Skin of body (tissue), 2 donors: ENCODE data around the gene PAX1. TPM values are rescaled to one million over a fixed set of nuclear protein-coding genes. Genes with fewer than 3 reads are reported as not detected.

Experiments
- DNase-seq: peaks from one replicate; lab custom pipeline; 2025; lab: John Stamatoyannopoulos, UW
- total RNA-seq: library from RNA; depleted of rRNA; stranded (reverse); fragments of >200 nt; gene quantifications from one replicate; pipeline ENCODE4 v1.2.3, GENCODE V29; 2014

PAX1 gene
- total RNA-seq, 1 donor from 2014 or later: 1.2 TPM

GRCh38 chr20:21702553-21703470 lies 2.7 kb upstream of the PAX1 start:
- peak; percentile 51 for DNase-seq

GRCh38 chr20:21703717-21704407 lies 1.6 kb upstream of the PAX1 start:
- no peak for DNase-seq

DNA sequence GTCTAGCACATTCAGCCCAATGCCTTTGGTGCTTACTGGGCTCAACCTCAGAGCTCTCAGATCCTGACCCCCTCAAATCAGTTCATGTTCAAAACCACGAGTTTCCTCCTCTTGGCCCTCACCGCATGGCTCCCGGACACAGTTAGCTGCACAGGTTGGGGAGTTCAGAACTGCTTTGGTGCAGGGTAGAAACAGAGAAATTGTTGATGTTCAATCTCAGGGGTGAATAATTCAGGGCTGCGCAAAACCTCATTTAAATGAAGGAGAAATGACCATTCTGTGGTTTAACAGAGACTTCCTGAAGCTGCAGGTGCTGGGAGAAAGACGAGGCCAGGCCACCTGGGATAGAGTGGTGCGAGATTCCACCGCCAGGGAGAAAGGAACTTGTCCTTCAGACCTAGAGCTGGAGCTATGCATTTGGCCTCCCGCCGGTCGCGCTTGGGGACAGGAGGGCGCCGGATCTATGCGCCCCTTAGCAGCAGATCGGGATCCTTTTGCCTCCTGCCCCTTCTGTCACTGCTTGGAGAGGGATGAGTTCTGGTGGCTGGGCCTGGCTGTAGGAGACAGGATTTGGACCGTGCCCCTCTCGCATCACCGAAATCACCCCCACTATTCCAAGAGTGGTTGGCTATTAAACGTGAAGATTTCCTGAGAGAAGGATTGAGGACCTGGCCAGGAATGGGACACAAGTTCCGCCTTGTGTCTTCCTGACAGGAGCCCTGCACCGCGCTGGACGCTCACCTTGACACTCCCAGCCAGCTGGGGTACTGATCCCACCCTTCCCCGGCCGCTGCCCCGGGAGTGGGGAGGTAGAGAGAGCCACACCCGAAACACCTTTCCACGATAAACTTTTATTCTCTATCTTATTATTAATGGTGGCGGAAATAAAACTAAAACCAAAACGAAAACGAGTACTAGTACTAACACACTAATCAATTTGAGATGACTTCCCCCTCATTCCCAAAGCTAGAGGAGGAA lies 767 bp upstream of the PAX1 start:
- no peak for DNase-seq

GRCh38 chr20:21706261-21707195 lies 1.1 kb downstream of the PAX1 start:
- DNase-seq: no peak

DNA sequence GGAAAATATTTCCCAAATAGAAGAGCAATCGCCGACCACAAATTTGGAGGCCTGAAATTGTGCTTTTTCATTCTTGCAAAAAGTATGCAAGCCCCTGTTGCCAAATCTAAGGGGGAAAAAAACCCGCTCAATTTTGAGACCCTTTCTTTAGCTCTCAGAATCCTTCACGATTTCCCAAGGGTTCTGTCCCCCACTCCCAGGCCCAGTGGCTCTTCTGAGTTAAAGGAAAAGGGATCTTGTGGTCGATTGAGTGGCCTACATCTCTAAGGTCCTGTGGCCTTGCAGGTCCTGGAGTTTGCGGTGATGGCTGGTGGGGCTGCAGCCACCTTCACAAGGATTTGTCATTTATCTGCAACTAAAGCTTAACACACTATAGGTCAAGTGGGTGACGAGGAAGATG lies 1.8 kb downstream of the PAX1 start:
- no peak for DNase-seq

DNA sequence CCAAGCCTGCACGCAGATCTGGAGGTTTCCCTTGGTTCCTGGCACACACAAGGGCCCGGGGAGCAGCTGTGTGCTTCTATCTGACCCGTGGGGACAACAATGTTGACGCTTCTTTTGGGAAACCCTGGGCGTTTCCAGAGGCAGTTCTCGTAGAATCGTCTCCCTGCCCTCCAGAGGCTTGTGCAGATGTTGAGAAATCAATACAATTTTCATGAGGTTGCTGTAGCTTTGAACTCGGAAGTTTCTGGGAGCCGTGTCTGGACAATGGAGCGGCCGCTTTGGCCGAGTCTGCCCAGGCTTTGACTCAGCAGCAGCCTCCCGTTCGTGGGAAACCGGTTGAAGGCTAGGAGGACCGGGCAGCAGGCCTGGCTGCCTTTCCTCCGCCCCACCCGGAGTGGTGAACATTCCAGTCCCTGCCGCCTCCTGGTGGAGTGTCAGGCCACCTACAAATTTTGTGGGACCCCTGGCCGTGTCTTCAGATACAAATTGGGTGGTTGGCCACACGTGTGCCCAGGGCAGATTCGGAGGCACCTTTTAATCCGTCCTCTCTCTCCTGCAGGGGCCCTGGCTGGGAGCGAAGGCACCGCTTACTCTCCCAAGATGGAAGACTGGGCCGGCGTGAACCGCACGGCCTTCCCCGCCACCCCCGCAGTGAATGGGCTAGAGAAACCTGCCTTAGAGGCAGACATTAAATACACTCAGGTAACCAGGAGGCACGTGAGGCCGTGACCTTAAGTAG lies 2.7 kb downstream of the PAX1 start:
- DNase-seq: no peak

DNA sequence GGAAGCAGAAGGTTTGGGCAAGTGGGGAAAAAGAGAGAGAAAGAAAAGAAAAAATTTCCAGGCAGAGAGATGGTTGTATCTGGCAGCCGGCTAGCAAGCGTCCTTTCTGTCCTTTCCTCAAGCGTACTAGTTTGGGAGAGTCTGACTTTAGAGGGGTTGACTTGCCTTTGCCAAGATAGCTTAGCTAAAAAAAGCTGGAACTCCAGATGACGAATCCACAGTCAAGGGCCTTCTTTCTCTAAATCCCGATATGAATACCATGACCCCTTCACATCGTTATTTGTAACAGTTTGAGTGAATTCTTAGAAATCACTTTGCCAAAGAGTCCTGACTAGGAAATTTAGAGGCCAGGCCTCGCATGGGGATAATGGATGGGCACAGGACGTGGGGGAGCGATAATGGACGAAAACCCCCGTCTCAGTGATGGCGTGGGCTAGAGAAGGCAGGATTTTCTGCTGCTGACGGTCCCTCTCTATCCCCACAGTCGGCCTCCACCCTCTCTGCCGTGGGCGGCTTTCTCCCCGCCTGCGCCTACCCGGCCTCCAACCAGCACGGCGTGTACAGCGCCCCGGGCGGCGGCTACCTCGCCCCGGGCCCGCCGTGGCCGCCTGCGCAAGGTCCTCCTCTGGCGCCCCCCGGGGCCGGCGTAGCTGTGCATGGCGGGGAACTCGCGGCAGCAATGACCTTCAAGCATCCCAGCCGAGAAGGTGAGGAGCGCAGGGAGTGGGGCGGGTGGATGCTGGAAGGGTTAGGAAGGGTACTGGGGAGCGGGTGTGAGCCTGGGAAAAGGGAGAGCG lies 3.5 kb downstream of the PAX1 start:
- DNase-seq: no peak

- no peak for DNase-seq
Observed at GRCh38 chr20:21709535-21709904, 4.1 kb downstream of the PAX1 start.

- DNase-seq: no peak
Observed at GRCh38 chr20:21710341-21710740, 4.9 kb downstream of the PAX1 start.

DNA sequence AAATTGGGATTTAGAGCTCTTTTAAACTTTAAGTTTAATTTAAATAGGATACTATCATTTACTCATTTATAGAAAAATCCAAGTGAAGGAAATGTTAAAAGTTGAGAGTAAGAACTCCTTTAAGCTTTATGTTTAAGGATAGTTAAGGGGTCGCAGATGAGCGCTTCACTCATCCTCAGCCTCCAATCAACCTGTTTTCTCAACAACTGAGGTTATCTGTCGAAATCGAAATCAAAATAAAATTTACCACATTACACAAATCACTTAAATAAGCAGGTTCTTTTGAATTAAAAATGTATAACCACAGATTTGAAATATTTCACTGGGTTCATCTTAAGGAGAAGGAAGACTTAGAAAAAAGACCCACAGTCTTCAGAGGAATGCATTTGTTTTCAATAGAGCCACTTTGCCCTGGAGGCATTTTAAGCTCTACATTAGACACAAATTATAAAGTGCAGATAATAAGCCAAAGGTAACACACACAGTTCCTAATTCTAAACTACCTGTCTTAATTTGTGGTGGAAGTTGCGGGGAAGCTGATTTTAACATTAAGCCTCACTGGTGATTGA lies 5.5 kb downstream of the PAX1 start:
- DNase-seq: no peak

DNA sequence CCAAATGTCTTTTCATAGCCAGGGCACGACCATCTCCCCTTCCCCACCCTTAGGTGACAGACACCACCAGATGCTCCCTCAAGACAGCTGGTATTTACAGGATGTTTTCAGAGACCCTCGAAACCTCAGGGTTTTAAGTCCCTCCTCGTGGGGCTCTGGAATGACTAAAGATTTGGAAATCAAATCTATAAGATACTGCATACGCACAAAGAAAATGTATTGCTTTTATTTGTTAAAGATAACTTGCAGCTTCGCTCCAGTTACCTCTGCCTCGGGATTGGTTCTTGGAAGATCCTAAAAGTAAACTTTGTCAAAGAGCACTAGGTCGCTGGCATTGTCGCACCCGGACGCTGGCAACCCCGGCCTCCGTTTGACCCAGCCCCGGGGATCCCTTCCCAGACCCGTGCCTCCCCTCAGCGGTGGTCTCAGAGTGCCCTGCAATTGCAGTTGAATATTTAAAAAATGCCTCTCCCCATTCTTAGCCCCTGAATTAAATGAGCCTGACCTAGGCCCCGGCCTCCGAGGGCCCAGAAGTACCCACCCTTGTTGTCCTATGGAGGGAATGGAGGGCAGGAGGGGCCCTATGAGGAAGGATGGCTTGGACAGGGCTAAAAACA lies 7.1 kb downstream of the PAX1 start:
- no peak for DNase-seq

GRCh38 chr20:21713470-21713869 lies 8.0 kb downstream of the PAX1 start:
- DNase-seq: no peak

DNA sequence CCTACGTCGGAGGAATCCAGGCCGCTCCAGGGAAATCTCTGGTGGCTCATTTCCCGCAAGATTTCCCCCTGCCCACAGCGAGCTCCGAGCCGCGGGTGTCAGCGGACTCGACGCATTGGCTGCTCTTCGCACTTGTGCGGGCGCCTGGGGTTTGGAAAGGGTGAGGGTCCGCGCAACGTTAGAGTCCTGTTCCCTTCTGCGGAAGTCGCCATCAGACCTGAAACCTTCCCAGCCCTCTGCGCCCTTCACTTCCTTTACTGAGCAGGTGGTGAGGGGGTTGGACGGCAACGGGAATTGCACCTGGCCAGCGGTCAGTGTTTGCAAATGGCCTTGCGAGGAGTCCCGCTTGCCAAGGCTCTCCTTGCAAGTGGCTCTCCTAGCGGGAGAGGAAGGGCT lies 8.4 kb downstream of the PAX1 start:
- no peak for DNase-seq

DNA sequence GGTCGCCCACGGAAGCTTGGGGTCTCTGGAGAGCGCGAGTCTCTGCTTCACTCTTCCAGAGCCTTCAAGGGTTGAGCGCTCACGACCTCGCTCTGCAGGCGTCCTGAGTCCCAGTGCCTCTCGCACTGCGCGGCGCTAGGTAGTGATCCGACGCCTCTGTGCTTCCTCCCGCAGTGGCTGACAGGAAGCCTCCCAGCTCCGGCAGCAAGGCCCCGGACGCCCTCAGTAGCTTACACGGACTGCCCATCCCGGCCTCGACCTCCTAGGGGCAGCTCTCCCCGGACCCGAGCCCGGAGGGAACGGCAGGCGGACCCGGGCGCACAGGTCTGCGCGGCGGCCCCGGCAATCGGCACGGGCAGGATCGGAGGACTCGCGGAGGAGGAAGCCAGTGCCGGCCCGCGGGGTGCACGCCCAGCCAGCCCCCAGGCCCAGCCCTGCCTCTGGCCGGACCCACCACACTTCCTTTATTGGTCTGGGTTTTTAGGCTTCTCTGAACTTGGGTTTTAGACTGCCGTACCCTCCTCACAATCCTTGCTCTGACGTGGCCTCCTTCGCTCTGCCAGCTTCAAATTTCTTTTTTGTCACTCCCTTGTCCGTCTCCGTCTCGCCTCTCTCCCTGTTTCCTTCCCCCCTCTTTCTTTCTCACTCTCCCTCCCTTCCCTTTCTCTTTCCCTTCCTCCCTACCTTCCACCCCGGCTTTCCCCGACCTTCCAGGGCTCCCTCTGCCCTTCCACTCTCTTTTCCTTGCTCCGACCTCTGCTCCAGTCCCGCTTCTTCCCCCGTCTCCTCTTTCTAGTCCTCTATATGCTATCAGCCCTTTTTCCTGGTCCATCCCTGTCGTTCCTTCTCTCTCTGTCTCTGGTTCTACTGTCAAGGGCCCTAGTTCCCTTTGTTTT lies 9.1 kb downstream of the PAX1 start:
- no peak for DNase-seq

- DNase-seq: no peak
Observed at GRCh38 chr20:21715193-21715881, 9.9 kb downstream of the PAX1 start.

DNA sequence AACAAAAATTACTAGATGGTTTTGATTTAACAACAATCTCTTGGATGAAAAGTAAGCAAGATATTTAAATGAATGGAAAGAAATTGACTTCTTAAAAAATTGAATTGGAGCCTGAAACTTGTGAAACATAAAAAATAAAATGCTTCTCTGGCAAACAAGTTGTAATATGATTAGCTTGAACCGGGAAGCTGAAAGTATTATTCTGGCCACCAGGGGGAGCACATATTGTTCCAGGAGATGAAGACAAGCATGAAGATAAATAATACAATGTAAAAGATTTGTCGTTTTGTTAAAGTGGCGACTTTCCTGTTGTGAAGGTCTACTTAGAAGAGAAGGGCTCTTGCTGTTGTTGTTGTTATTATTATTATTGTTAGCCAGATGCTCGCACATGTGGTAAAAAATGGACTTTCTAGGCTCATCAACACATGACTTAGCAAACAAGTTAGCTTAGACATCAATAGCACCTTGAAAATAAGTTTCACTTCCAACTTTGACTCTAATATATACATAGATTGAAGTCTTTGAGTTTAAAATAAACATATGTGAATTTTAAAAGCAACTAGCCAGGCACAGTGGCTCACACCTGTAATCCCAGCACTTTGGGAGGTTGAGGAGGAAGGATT lies 14.2 kb downstream of the PAX1 start:
- peak; percentile 66 for DNase-seq
